ENCODE results near the gene RLF. TPM values are rescaled to one million over a fixed set of nuclear protein-coding genes. Genes with fewer than 3 reads are reported as not detected.

The RLF gene
- total and polyA plus RNA-seq, 2 of the 8 experiments (the other 6 are each of a cell fraction or from before 2014, with no cell fraction given): 4.2 to 18.0 TPM

GRCh38 chr1:40256401-40257084 is 95.4 kb downstream of the RLF start:
- no peak overlapping the region for H2BK20ac ChIP-seq (ENCODE audit: low read length)
- H3K23me2 ChIP-seq (ENCODE audit: low read depth, low read length): no peaks in the 10 kb centered on the region
- no peak overlapping the region for H3K23ac ChIP-seq (ENCODE audit: insufficient read length)
- H4K20me1 ChIP-seq (replicated peaks in 1 of 2; ENCODE audit: control insufficient read depth in 1 of 2, insufficient read depth in 2 of 2, low read length in 2 of 2): peaks cover 0 to 1% of the 10 kb centered on the region in 2 experiments
- no peak overlapping the region for H3K4ac ChIP-seq (replicated peaks; ENCODE audit: insufficient read length, low read depth, low read length)
- peaks cover 0 to 25% of the 10 kb centered on the region in 2 experiments; a peak in 2 of 4 replicates for H3K79me2 ChIP-seq (ENCODE audit: control insufficient read depth in 1 of 2, insufficient read depth in 2 of 2, low read length in 2 of 2)
- ChIA-PET CTCF (ENCODE audit: partially characterized antibody) (interaction anchor here (0.6 to 3.1 kb wide), 4 partner anchors 58 to 140 kb away, joined by 3 to 13 read pairs (median 5); no protein-coding TSS in a partner anchor), POLR2A (ENCODE audit: partially characterized antibody) (interaction anchor here (1.3 to 2.4 kb wide), 6 partner anchors 9 to 216 kb away, joined by 3 to 7 read pairs (median 5); partner anchors contain the start of genes CAP1, TMCO2 and ZFP69B)
- no peak overlapping the region for H4K8ac ChIP-seq (ENCODE audit: extremely low read depth, insufficient read depth, low read length)
- H2AK5ac ChIP-seq (ENCODE audit: low read depth, low read length): no peak overlapping the region
- H3K27me3 ChIP-seq (replicated peaks in 1 of 4; ENCODE audit: control insufficient read depth in 3 of 4, extremely low read depth in 1 of 4, insufficient read depth in 3 of 4, low read length in 3 of 4): no peaks in the 10 kb centered on the region
- no peak overlapping the region for H2BK12ac ChIP-seq (ENCODE audit: low read depth, low read length)
- WGBS, 2 experiments (ENCODE audit: extremely low coverage in 1 of 2, insufficient coverage in 1 of 2, insufficient read length in 1 of 2, insufficient replicate concordance in 2 of 2, low coverage in 1 of 2, low lambda C conversion rate in 2 of 2, missing lambda C conversion rate in 1 of 2): 84% methylated on average over 6 of the region's 6 CpGs; no CpG with 5 or more reads in 1 of the 2 experiments
- H3K18ac ChIP-seq (ENCODE audit: extremely low read depth, low read length): no peak overlapping the region
- peak overlapping the region; percentile 90 to 98 (median 95) for H3K4me3 ChIP-seq (ENCODE audit: extremely low read depth in 1 of 4, insufficient read depth in 2 of 4, low read depth in 3 of 4, low read length in 4 of 4)
- no peak overlapping the region for H2BK120ac ChIP-seq (replicated peaks; ENCODE audit: low read depth, low read length)
- H3K79me1 ChIP-seq (ENCODE audit: low read depth, low read length): no peaks in the 10 kb centered on the region
- peaks cover 4 to 19% (median 15%) of the 10 kb centered on the region in 4 experiments; a peak in 6 of 8 replicates for H3K36me3 ChIP-seq (ENCODE audit: control insufficient read depth in 2 of 4, insufficient read depth in 4 of 4, low read length in 3 of 4)
- peak overlapping the region; percentile 49 to 65 for H3K4me2 ChIP-seq (ENCODE audit: insufficient read depth in 1 of 2, low read depth in 2 of 2, low read length in 2 of 2)
- no peak overlapping the region for H3K27ac ChIP-seq (ENCODE audit: low read depth, low read length)
- no peak overlapping the region for H4K5ac ChIP-seq (ENCODE audit: insufficient read length, low read depth, low read length)
- DNase-seq (ENCODE audit: low read depth in 1 of 2, low spot score in 2 of 2) (no peak), FAIRE-seq (no peak)
- no peak overlapping the region for H4K91ac ChIP-seq (replicated peaks; ENCODE audit: insufficient read length, low read length)
- H3K4me1 ChIP-seq (replicated peaks in 1 of 4; ENCODE audit: control insufficient read depth in 3 of 4, insufficient read depth in 4 of 4, low read length in 3 of 4): no peaks in the 10 kb centered on the region; a peak in 1 of 7 replicates
- H3K14ac ChIP-seq (ENCODE audit: insufficient read length): no peak overlapping the region
- no peaks in the 10 kb centered on the region for H3K9me3 ChIP-seq (ENCODE audit: insufficient read depth in 2 of 2, low read depth in 1 of 2, low read length in 1 of 2)
- no peak overlapping the region for H2BK15ac ChIP-seq (ENCODE audit: low read length)
- H2BK5ac ChIP-seq (ENCODE audit: low read depth, low read length): no peak overlapping the region
- no peak overlapping the region for H3K56ac ChIP-seq (replicated peaks; ENCODE audit: insufficient read length, low read depth, low read length)
- no peak overlapping the region for H2AFZ ChIP-seq (ENCODE audit: low read length)
- no peak overlapping the region for H3K9ac ChIP-seq (replicated peaks in 1 of 4; ENCODE audit: extremely low read depth in 1 of 4, low read depth in 3 of 4, low read length in 3 of 4)
- TF ChIP-seq USF2 (IDR thresholded peaks at IDR 0.05; ENCODE audit: low read length) (no peak), ASH2L (IDR thresholded peaks at IDR 0.05; ENCODE audit: low read length) (no peak), SP2 (IDR thresholded peaks at IDR 0.05; ENCODE audit: low read length) (no peak), BCL11A (IDR thresholded peaks at IDR 0.05; ENCODE audit: low read depth in 2 of 2, low read length in 2 of 2) (no peak), SP4 (IDR thresholded peaks at IDR 0.05; ENCODE audit: low read length) (no peak), RFX5 (IDR thresholded peaks at IDR 0.05; ENCODE audit: borderline replicate concordance, low read depth, low read length) (no peak), KDM1A (IDR thresholded peaks at IDR 0.05; ENCODE audit: borderline replicate concordance, low read length) (no peak), GTF2F1 (IDR thresholded peaks at IDR 0.05; ENCODE audit: borderline replicate concordance, low read depth, low read length) (no peak), TCF12 (IDR thresholded peaks at IDR 0.05; ENCODE audit: low read depth, low read length) (no peak), CBX5 (IDR thresholded peaks at IDR 0.05; ENCODE audit: low read depth, low read length) (no peak), RNF2 (IDR thresholded peaks at IDR 0.05; ENCODE audit: borderline replicate concordance, low read depth, low read length, missing control alignments, poor library complexity, severe bottlenecking) (no peak), KDM4A (IDR thresholded peaks at IDR 0.05; ENCODE audit: low read depth, low read length, severe bottlenecking) (no peak)
